Ovary (tissue), 3 donors: Measurements from ENCODE around the gene SOX18.

Experiments
- EP300 ChIP-seq: sonication (generic); formaldehyde crosslinking; IDR thresholded peaks from one replicate; pipeline ENCODE4 v1.6.1; 2017; ENCODE audit warnings: antibody characterized with exemption
- POLR2A ChIP-seq: fragments of 450-650 bp; IDR thresholded peaks from one replicate; pipeline ENCODE4 v1.6.1; 2017; ENCODE audit warnings: antibody characterized with exemption, mild to moderate bottlenecking, moderate library complexity
- TF ChIP-seq, protein P1 (sequence below), 3 donors: fragments of 450-650 bp in 2 of 3; fragments of 200-600 bp in 1 of 3; IDR thresholded peaks; one replicate each; pipeline versions ENCODE4 v1.5.1 to v1.8.0; 2016 to 2022; ENCODE audit warnings: antibody characterized with exemption in 3 of 3, mild to moderate bottlenecking in 1 of 3
- donor health status: DM: no; HTN: no; CAD: no.

DNA sequence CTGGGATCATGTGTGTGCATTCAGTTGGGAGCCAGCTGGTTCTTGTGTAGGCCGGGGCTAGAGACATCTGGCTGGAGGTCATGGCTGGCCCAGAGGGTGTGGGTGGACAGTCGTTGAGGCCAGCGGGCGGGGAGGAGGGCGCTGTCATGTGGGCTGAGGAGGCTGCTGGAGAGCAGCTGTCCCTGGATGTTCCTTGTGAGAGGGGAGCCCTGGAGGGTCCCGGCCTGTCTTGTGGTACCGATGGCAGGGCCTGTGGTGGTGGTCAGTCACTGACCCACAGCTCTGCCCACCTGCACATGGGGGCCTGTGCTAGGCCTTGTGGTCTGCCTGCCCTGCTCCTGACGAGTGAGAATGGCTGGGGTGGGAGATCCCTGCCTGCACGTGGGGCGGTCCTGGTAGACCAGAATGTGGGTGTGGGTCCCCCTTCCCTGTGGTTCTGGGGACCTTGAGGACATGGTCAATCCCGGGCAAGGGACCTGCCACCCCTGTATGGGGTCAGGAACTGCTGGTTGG is 15.4 kb downstream of the SOX18 start:
- TF ChIP-seq, protein P1, sequence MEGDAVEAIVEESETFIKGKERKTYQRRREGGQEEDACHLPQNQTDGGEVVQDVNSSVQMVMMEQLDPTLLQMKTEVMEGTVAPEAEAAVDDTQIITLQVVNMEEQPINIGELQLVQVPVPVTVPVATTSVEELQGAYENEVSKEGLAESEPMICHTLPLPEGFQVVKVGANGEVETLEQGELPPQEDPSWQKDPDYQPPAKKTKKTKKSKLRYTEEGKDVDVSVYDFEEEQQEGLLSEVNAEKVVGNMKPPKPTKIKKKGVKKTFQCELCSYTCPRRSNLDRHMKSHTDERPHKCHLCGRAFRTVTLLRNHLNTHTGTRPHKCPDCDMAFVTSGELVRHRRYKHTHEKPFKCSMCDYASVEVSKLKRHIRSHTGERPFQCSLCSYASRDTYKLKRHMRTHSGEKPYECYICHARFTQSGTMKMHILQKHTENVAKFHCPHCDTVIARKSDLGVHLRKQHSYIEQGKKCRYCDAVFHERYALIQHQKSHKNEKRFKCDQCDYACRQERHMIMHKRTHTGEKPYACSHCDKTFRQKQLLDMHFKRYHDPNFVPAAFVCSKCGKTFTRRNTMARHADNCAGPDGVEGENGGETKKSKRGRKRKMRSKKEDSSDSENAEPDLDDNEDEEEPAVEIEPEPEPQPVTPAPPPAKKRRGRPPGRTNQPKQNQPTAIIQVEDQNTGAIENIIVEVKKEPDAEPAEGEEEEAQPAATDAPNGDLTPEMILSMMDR (IDR thresholded peaks at IDR 0.05): no peak
- no peak for TF ChIP-seq POLR2A
- TF ChIP-seq EP300: no peak
